Endothelial cell (in vitro differentiated cells): Measurements from ENCODE around the gene RAC3. TPM values are rescaled to one million over a fixed set of nuclear protein-coding genes. Genes with fewer than 3 reads are reported as not detected.

ENCODE experiments used
- DNase-seq: peaks from one replicate; pipeline ENCODE4 v3.0.0; 2021; ENCODE audit warnings: low spot score
- H3K27ac Mint-ChIP-seq: one replicate; pipeline ENCODE4 v1.8.0; 2021; ENCODE audit warnings: mixed read lengths, inconsistent platforms; ENCODE audit not compliant: unreplicated experiment
- H3K27me3 Mint-ChIP-seq: one replicate; pipeline ENCODE4 v1.8.0; 2021; ENCODE audit warnings: mild to moderate bottlenecking, moderate library complexity, mixed read lengths, inconsistent platforms; ENCODE audit not compliant: unreplicated experiment
- H3K36me3 Mint-ChIP-seq: one replicate; pipeline ENCODE4 v1.8.0; 2021; ENCODE audit warnings: mild to moderate bottlenecking, low read depth, mixed read lengths, inconsistent platforms; ENCODE audit not compliant: unreplicated experiment
- H3K4me1 Mint-ChIP-seq: one replicate; pipeline ENCODE4 v1.8.0; 2021; ENCODE audit warnings: mild to moderate bottlenecking, mixed read lengths, inconsistent platforms; ENCODE audit not compliant: unreplicated experiment
- H3K4me3 Mint-ChIP-seq: one replicate; pipeline ENCODE4 v1.8.0; 2021; ENCODE audit warnings: mild to moderate bottlenecking, mixed read lengths, inconsistent platforms; ENCODE audit not compliant: unreplicated experiment
- H3K9me3 Mint-ChIP-seq: one replicate; pipeline ENCODE4 v1.8.0; 2021; ENCODE audit warnings: mixed read lengths, inconsistent platforms; ENCODE audit not compliant: unreplicated experiment
- CTCF ChIP-seq: fragments of 200-600 bp; sonication (generic); IDR thresholded peaks from one replicate; pipeline ENCODE4 v1.5.0; 2021; ENCODE audit warnings: antibody characterized with exemption; ENCODE audit not compliant: unreplicated experiment
- total RNA-seq: library from RNA; stranded (reverse); fragmentation: NEBNext Ultra II Directional; extraction: Animal tissue kit (Norgen Biotek cat#: 25700); gene quantifications from one replicate; pipeline ENCODE4 v1.2.1, GENCODE V29; 2021; ENCODE audit not compliant: unreplicated experiment

RAC3 gene
- total RNA-seq, 1 donor from 2014 or later = 24.0 TPM

- no peak for TF ChIP-seq CTCF
- Mint-ChIP-seq H3K27me3 (peaks cover 2% of the 10 kb centered on the region), H3K9me3 (no peaks in the 10 kb centered on the region), H3K4me1 (no peaks in the 10 kb centered on the region), H3K36me3 (peaks cover 4% of the 10 kb centered on the region), H3K4me3 (no peak overlapping the region), H3K27ac (no peak overlapping the region)
- DNase-seq = no peak
Observed at GRCh38 chr17:82081966-82082365, 50.5 kb downstream of the RAC3 start.

GRCh38 chr17:82082456-82082855 lies 51.0 kb downstream of the RAC3 start:
- Mint-ChIP-seq H3K4me3 (no peak overlapping the region), H3K9me3 (no peaks in the 10 kb centered on the region), H3K4me1 (no peaks in the 10 kb centered on the region), H3K27me3 (peaks cover 2% of the 10 kb centered on the region), H3K36me3 (peaks cover 4% of the 10 kb centered on the region), H3K27ac (no peak overlapping the region)
- no peak for TF ChIP-seq CTCF
- DNase-seq = no peak

- no peak for TF ChIP-seq CTCF
- DNase-seq = no peak
- H3K27me3 Mint-ChIP-seq = peaks cover 2% of the 10 kb centered on the region
- no peak overlapping the region for H3K4me3 Mint-ChIP-seq
- H3K36me3 Mint-ChIP-seq = peaks cover 4% of the 10 kb centered on the region
- H3K9me3 Mint-ChIP-seq = no peaks in the 10 kb centered on the region
- no peak overlapping the region for H3K27ac Mint-ChIP-seq
- no peaks in the 10 kb centered on the region for H3K4me1 Mint-ChIP-seq
Observed at GRCh38 chr17:82083009-82083408, 51.5 kb downstream of the RAC3 start.

Other genes with a start within 250 kb of the RAC3 start
- gene GCGR, start 227.5 kb upstream of the RAC3 start, total RNA-seq = not detected
- 190 TPM for gene MCRIP1, start 198.4 kb upstream of the RAC3 start, total RNA-seq
- not detected for gene PPP1R27, start 196.6 kb upstream of the RAC3 start, total RNA-seq
- 678 TPM for gene P4HB, start 171.1 kb upstream of the RAC3 start, total RNA-seq
- 443 TPM for gene ARHGDIA, start 160.3 kb upstream of the RAC3 start, total RNA-seq
- gene ALYREF, start 140.1 kb upstream of the RAC3 start, total RNA-seq = 127 TPM
- 121 TPM for gene ANAPC11, start 140.0 kb upstream of the RAC3 start, total RNA-seq
- gene NPB, start 129.4 kb upstream of the RAC3 start, total RNA-seq = 0.56 TPM
- gene PCYT2, start 120.3 kb upstream of the RAC3 start, total RNA-seq = 26.8 TPM
- gene SIRT7, start 113.5 kb upstream of the RAC3 start, total RNA-seq = 14.4 TPM
- 23.6 TPM for gene MAFG, start 103.9 kb upstream of the RAC3 start, total RNA-seq
- 24.4 TPM for gene PYCR1, start 94.4 kb upstream of the RAC3 start, total RNA-seq
- not detected for gene MYADML2, start 84.4 kb upstream of the RAC3 start, total RNA-seq
- gene NOTUM, start 70.5 kb upstream of the RAC3 start, total RNA-seq = not detected
- gene ASPSCR1, start 54.0 kb upstream of the RAC3 start, total RNA-seq = 25.6 TPM
- gene CENPX, start 8.8 kb upstream of the RAC3 start, total RNA-seq = 42.9 TPM
- gene LRRC45, start 8.4 kb upstream of the RAC3 start, total RNA-seq = 12.2 TPM
- 30.8 TPM for gene DCXR, start 6.0 kb downstream of the RAC3 start, total RNA-seq
- gene RFNG, start 20.1 kb downstream of the RAC3 start, total RNA-seq = 19.7 TPM
- gene GPS1, start 20.2 kb downstream of the RAC3 start, total RNA-seq = 80.0 TPM
- 74.1 TPM for gene DUS1L, start 34.1 kb downstream of the RAC3 start, total RNA-seq
- 400 TPM for gene FASN, start 66.6 kb downstream of the RAC3 start, total RNA-seq
- 37.2 TPM for gene CCDC57, start 181.2 kb downstream of the RAC3 start, total RNA-seq
- 76.2 TPM for gene SLC16A3, start 197.4 kb downstream of the RAC3 start, total RNA-seq
- 149 TPM for gene CSNK1D, start 242.0 kb downstream of the RAC3 start, total RNA-seq